ENCODE measurements around the gene LILRB5. TPM values are rescaled to one million over a fixed set of nuclear protein-coding genes. Genes with fewer than 3 reads are reported as not detected.
"Not testable (repeated sequence)": the region's sequence is repeated elsewhere in the genome, so short reads cannot be mapped to it uniquely, and the experiment has no call there.

LILRB5 gene
- total RNA-seq, 1 donor from 2014 or later, result 12.3 TPM

GRCh38 chr19:54298357-54299125 lies 41.5 kb upstream of the LILRB5 start:
- Histone ChIP-seq H3K4me3 (no peak overlapping the region), H3K9me3 (no peaks in the 10 kb centered on the region), H3K27ac (no peak overlapping the region), H3K36me3 (no peaks in the 10 kb centered on the region), H3K27me3 (no peaks in the 10 kb centered on the region), H3K4me1 (no peaks in the 10 kb centered on the region)
- TF ChIP-seq CTCF (IDR thresholded peaks at IDR 0.05) (no peak), POLR2AphosphoS5 (IDR thresholded peaks at IDR 0.05; ENCODE audit: insufficient read depth in 1 of 2, low read depth in 1 of 2) (no peak), POLR2A (IDR thresholded peaks at IDR 0.05) (no peak)
- peak in 1 of 2 donors; percentile 60 for DNase-seq (ENCODE audit: extremely low spot score in 2 of 2)
- intact Hi-C loops (cut with DNase I), result loop anchor here (5.0 kb wide), 1 partner anchor 279 kb away; no protein-coding TSS in a partner anchor

- Histone ChIP-seq H3K4me1 (no peaks in the 10 kb centered on the region), H3K27me3 (no peaks in the 10 kb centered on the region), H3K27ac (no peak overlapping the region), H3K9me3 (no peaks in the 10 kb centered on the region), H3K4me3 (no peak overlapping the region), H3K36me3 (no peaks in the 10 kb centered on the region)
- TF ChIP-seq CTCF (IDR thresholded peaks at IDR 0.05), result no peak
- TF ChIP-seq POLR2A (IDR thresholded peaks at IDR 0.05), result no peak
- no peak for TF ChIP-seq POLR2AphosphoS5 (IDR thresholded peaks at IDR 0.05; ENCODE audit: insufficient read depth in 1 of 2, low read depth in 1 of 2)
- intact Hi-C loops (cut with DNase I), result loop anchor here (5.0 kb wide), 1 partner anchor 279 kb away; no protein-coding TSS in a partner anchor
- peak in 1 of 2 donors; percentile 40 for DNase-seq (ENCODE audit: extremely low spot score in 2 of 2)
Measured at GRCh38 chr19:54297759-54298305, 40.8 kb upstream of the LILRB5 start.

- no peak for TF ChIP-seq POLR2A (IDR thresholded peaks at IDR 0.05)
- no peak for TF ChIP-seq CTCF (IDR thresholded peaks at IDR 0.05)
- TF ChIP-seq POLR2AphosphoS5 (IDR thresholded peaks at IDR 0.05; ENCODE audit: insufficient read depth in 1 of 2, low read depth in 1 of 2), result no peak
- H3K27me3 ChIP-seq, result no peaks in the 10 kb centered on the region
- H3K9me3 ChIP-seq, result no peaks in the 10 kb centered on the region
- H3K36me3 ChIP-seq, result no peaks in the 10 kb centered on the region
- DNase-seq (ENCODE audit: extremely low spot score in 2 of 2), result no peak
- H3K4me3 ChIP-seq, result no peak overlapping the region
- H3K27ac ChIP-seq, result no peak overlapping the region
- intact Hi-C loops (cut with DNase I), result no loop called here
- H3K4me1 ChIP-seq, result no peaks in the 10 kb centered on the region
Measured at GRCh38 chr19:54294539-54294938, 37.5 kb upstream of the LILRB5 start.

- H3K9me3 ChIP-seq; H3K4me1 ChIP-seq; intact Hi-C loops (cut with DNase I); H3K4me3 ChIP-seq; H3K27ac ChIP-seq; H3K36me3 ChIP-seq; DNase-seq (ENCODE audit: extremely low spot score in 2 of 2); H3K27me3 ChIP-seq: not testable (repeated sequence)
Measured at GRCh38 chr19:54289160-54289559, 32.1 kb upstream of the LILRB5 start.

- Histone ChIP-seq H3K4me3 (no peak overlapping the region), H3K36me3 (no peaks in the 10 kb centered on the region), H3K27me3 (no peaks in the 10 kb centered on the region), H3K27ac (no peak overlapping the region), H3K4me1 (no peaks in the 10 kb centered on the region), H3K9me3 (no peaks in the 10 kb centered on the region)
- no peak for TF ChIP-seq POLR2A (IDR thresholded peaks at IDR 0.05)
- DNase-seq (ENCODE audit: extremely low spot score in 2 of 2), result no peak
- intact Hi-C loops (cut with DNase I), result no loop called here
Measured at GRCh38 chr19:54287456-54287855, 30.4 kb upstream of the LILRB5 start.

GRCh38 chr19:54286283-54286682 lies 29.2 kb upstream of the LILRB5 start:
- H3K36me3 ChIP-seq; H3K4me1 ChIP-seq; DNase-seq (ENCODE audit: extremely low spot score in 2 of 2); H3K27ac ChIP-seq; H3K9me3 ChIP-seq; H3K4me3 ChIP-seq; intact Hi-C loops (cut with DNase I); H3K27me3 ChIP-seq: not testable (repeated sequence)

GRCh38 chr19:54285427-54286056 lies 28.5 kb upstream of the LILRB5 start:
- DNase-seq (ENCODE audit: extremely low spot score in 2 of 2); H3K36me3 ChIP-seq; H3K4me1 ChIP-seq; H3K27ac ChIP-seq; intact Hi-C loops (cut with DNase I); H3K27me3 ChIP-seq; H3K4me3 ChIP-seq; H3K9me3 ChIP-seq: not testable (repeated sequence)
